MCF 10A (cell line): ENCODE data around the gene IGLON5. TPM values are rescaled to one million over a fixed set of nuclear protein-coding genes. Genes with fewer than 3 reads are reported as not detected.

Experiments used
- BruUV-seq: library from RNA; stranded (reverse); fragments of 400-500 nt; replicated peaks from 2 replicates; lab custom pipeline; 2021; lab: Mats Ljungman, UMichigan
- CTCF ChIA-PET: fragments of 300-600 bp; sonication (Branson Sonifier 250); formaldehyde crosslinking; extraction: SDS; loops from one replicate; lab custom pipeline; 2021; ENCODE audit warnings: antibody characterized with exemption, inconsistent platforms; lab: Yijun Ruan, JAX
- POLR2A ChIA-PET: fragments of 300-600, 350-650 bp; sonication (Branson Sonifier 250); formaldehyde crosslinking; extraction: SDS; loops from one replicate; lab custom pipeline; 2020; ENCODE audit warnings: antibody characterized with exemption, inconsistent platforms; lab: Yijun Ruan, JAX
- DNase-seq: peaks from one replicate; pipeline ENCODE4 v3.0.0-alpha.2; 2018; ENCODE audit not compliant: unreplicated experiment
- H3K27ac Mint-ChIP-seq: one replicate; pipeline ENCODE4 v1.8.0; 2022; ENCODE audit warnings: mild to moderate bottlenecking, low read depth, mixed read lengths; ENCODE audit not compliant: unreplicated experiment
- H3K27me3 Mint-ChIP-seq: one replicate; pipeline ENCODE4 v1.8.0; 2022; ENCODE audit warnings: mixed read lengths; ENCODE audit not compliant: insufficient read depth, unreplicated experiment
- H3K36me3 Mint-ChIP-seq: one replicate; pipeline ENCODE4 v1.8.0; 2022; ENCODE audit warnings: mild to moderate bottlenecking, moderate library complexity, mixed read lengths; ENCODE audit not compliant: insufficient read depth, unreplicated experiment
- H3K4me1 Mint-ChIP-seq: one replicate; pipeline ENCODE4 v1.8.0; 2022; ENCODE audit warnings: mixed read lengths; ENCODE audit not compliant: insufficient read depth, unreplicated experiment
- H3K4me3 Mint-ChIP-seq: one replicate; pipeline ENCODE4 v1.8.0; 2022; ENCODE audit warnings: mild to moderate bottlenecking, moderate library complexity, mixed read lengths; ENCODE audit not compliant: unreplicated experiment
- H3K9me3 Mint-ChIP-seq: one replicate; pipeline ENCODE4 v1.8.0; 2022; ENCODE audit warnings: mixed read lengths; ENCODE audit not compliant: unreplicated experiment
- CTCF ChIP-seq: fragments of 200-600 bp; IDR thresholded peaks from one replicate; pipeline ENCODE4 v1.8.0; 2022; ENCODE audit warnings: antibody characterized with exemption, mild to moderate bottlenecking; ENCODE audit not compliant: unreplicated experiment
- intact Hi-C: fragments of 100-400 bp; cut with micrococcal nuclease; formaldehyde crosslinking; loops from 2 replicates; pipeline ENCODE4 v1.14.1; 2022
- total RNA-seq: library from RNA; stranded (reverse); gene quantifications from 2 replicates; pipeline ENCODE4 v1.2.3, GENCODE V29; 2022

The IGLON5 gene
- total RNA-seq, 1 experiment from 2014 or later, result not detected

- peaks cover 44% of the 10 kb centered on the region for H3K9me3 Mint-ChIP-seq
- POLR2A ChIA-PET, result interaction anchor here (0.7 kb wide), 1 partner anchor 473 kb away, joined by 3 read pairs; no protein-coding TSS in a partner anchor
These were observed 15.0 kb downstream of the IGLON5 start for GRCh38 chr19:51326216-51327065.

DNA sequence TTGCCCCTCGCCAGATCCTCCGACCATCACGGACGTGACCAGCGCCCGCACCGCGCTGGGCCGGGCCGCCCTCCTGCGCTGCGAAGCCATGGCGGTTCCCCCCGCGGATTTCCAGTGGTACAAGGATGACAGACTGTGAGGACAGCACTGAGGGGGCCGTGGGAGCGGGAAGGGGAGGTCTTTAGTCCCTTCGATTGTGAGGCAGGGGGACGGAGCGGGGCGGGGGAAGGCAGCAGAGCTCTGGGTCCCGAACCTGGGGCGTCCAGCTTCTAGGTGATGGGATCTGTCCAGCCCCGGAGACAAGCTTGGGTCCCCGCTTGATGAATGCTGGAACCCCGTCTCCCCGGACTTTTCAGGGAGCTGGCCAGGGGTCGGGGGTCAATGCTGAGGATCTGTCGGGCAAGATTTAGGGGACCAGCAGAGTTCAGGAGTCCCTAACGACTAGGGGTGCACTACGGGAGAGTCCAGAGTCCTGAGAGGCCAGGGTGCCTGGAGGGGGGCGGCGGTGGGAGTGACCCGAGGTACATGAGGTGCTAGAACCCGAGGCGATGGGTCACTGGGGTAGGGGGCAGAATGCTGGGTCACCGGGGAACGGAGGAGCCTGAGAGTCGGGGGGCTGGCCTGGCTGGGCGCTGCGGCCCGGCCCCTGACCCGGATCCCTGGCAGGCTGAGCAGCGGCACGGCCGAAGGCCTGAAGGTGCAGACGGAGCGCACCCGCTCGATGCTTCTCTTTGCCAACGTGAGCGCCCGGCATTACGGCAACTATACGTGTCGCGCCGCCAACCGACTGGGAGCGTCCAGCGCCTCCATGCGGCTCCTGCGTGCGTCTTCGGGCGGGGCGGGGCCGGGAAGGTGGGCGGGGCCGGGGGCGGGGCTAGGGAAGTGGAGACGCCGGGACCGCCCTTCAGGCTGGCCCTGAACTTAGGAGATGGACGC is 15.9 kb downstream of the IGLON5 start:
- H3K36me3 Mint-ChIP-seq, result peaks cover 15% of the 10 kb centered on the region
- BruUV-seq, result no TSS peak
- ChIA-PET CTCF (interaction anchor here (0.7 to 1.5 kb wide), 2 partner anchors 11 to 429 kb away, joined by 4 to 8 read pairs; no protein-coding TSS in a partner anchor), POLR2A (interaction anchor here (0.7 kb wide), 1 partner anchor 472 kb away, joined by 3 read pairs; no protein-coding TSS in a partner anchor)
- intact Hi-C loops, result no loop called here
- no peak for DNase-seq
- no peak for TF ChIP-seq CTCF
- no peaks in the 10 kb centered on the region for H3K4me1 Mint-ChIP-seq
- no peaks in the 10 kb centered on the region for H3K27me3 Mint-ChIP-seq
- no peak overlapping the region for H3K4me3 Mint-ChIP-seq
- peaks cover 48% of the 10 kb centered on the region for H3K9me3 Mint-ChIP-seq
- no peak overlapping the region for H3K27ac Mint-ChIP-seq

More at GRCh38 chr19:51326216-51327065, 15.0 kb downstream of the IGLON5 start:
- Mint-ChIP-seq H3K27me3 (no peaks in the 10 kb centered on the region), H3K4me3 (no peak overlapping the region), H3K36me3 (peaks cover 15% of the 10 kb centered on the region), H3K4me1 (no peaks in the 10 kb centered on the region), H3K27ac (no peak overlapping the region)
- intact Hi-C loops, result no loop called here
- no peak for TF ChIP-seq CTCF
- CTCF ChIA-PET, result interaction anchor here (1.5 kb wide), 1 partner anchor 12 kb away, joined by 3 read pairs; no protein-coding TSS in a partner anchor
- BruUV-seq, result no TSS peak
- DNase-seq, result no peak

DNA sequence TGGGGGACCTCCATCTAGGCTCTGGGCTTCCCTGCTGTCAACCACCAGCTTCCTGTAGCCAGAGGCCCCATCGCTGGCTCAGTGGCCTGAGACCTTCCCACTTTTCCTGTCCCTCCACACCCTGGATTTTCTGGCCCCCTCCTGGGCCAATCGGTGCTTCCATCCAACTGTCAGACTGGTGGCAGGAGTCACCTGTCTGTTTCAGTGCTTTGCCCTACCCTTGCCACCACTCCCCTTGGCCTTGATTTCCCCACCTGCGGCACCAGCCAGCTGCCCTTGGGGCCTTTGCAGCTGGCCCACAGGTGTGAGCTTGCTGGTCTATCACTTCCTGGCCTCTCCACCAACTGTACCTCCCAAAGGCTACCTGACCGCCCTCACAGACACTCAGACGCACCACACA is 18.0 kb downstream of the IGLON5 start:
- no peak for TF ChIP-seq CTCF

More for the DNA sequence above, 18.0 kb downstream of the IGLON5 start:
- H3K4me3 Mint-ChIP-seq, result no peak overlapping the region
- DNase-seq, result no peak
- H3K36me3 Mint-ChIP-seq, result peaks cover 15% of the 10 kb centered on the region
- no peaks in the 10 kb centered on the region for H3K27me3 Mint-ChIP-seq
- BruUV-seq, result no TSS peak
- intact Hi-C loops, result no loop called here
- ChIA-PET POLR2A (no interaction called here), CTCF (no interaction called here)
- peaks cover 34% of the 10 kb centered on the region for H3K9me3 Mint-ChIP-seq
- no peaks in the 10 kb centered on the region for H3K4me1 Mint-ChIP-seq
- H3K27ac Mint-ChIP-seq, result no peak overlapping the region
